ENCODE results near the gene FHOD1. TPM values are rescaled to one million over a fixed set of nuclear protein-coding genes. Genes with fewer than 3 reads are reported as not detected.
A peak's percentile ranks its signal among the peaks of the same experiment; 100 is the strongest.

FHOD1 gene
- total RNA-seq, 1 experiment from 2014 or later: 37.2 TPM

GRCh38 chr16:67226804-67227566 is 20.3 kb downstream of the FHOD1 start, which contains the start of gene TMEM208:
TMEM208 (plus strand) TSS chr16:67227130; CDS start chr16:67227219, 89 bp downstream.
- H3K9me3 Mint-ChIP-seq (ENCODE audit: low read depth, unreplicated experiment): no peaks in the 10 kb centered on the region
- TF ChIP-seq CTCF (IDR thresholded peaks at IDR 0.05; ENCODE audit: unreplicated experiment): no peak
- CTCF ChIA-PET: interaction anchor here (0.5 to 2.5 kb wide), 8 partner anchors 9 to 294 kb away, joined by 3 to 9 read pairs (median 4); partner anchors contain the start of genes ELMO3 and FHOD1
- intact Hi-C loops (cut with micrococcal nuclease; ENCODE audit: unreplicated experiment): loop anchor here (2.0 kb wide), 1 partner anchor 20 kb away; the partner anchor contains the start of gene FHOD1
- BruUV-seq (replicated peaks): no TSS peak
- DNase-seq: peak; percentile 99
- H3K27ac Mint-ChIP-seq (ENCODE audit: unreplicated experiment): peak within 1 kb of the TSS; percentile 99
- H3K4me3 Mint-ChIP-seq (ENCODE audit: low read depth, unreplicated experiment): peak within 1 kb of the TSS; percentile 99
- H3K27me3 Mint-ChIP-seq (ENCODE audit: unreplicated experiment): no peaks in the 10 kb centered on the region
- H3K36me3 Mint-ChIP-seq (ENCODE audit: insufficient read depth, unreplicated experiment): peaks cover 60% of the 10 kb centered on the region
- peaks cover 40% of the 10 kb centered on the region for H3K4me1 Mint-ChIP-seq (ENCODE audit: low read depth, unreplicated experiment)

GRCh38 chr16:67226295-67226803 is 20.9 kb downstream of the FHOD1 start:
- intact Hi-C loops (cut with micrococcal nuclease; ENCODE audit: unreplicated experiment): loop anchor here (2.0 kb wide), 1 partner anchor 20 kb away; the partner anchor contains the start of gene FHOD1
- peaks cover 55% of the 10 kb centered on the region for H3K36me3 Mint-ChIP-seq (ENCODE audit: insufficient read depth, unreplicated experiment)
- TF ChIP-seq CTCF (IDR thresholded peaks at IDR 0.05; ENCODE audit: unreplicated experiment): no peak
- peak overlapping the region; percentile 99 for H3K4me3 Mint-ChIP-seq (ENCODE audit: low read depth, unreplicated experiment)
- no peak for DNase-seq
- peaks cover 40% of the 10 kb centered on the region for H3K4me1 Mint-ChIP-seq (ENCODE audit: low read depth, unreplicated experiment)
- BruUV-seq (replicated peaks): TSS peak; percentile 17
- no peaks in the 10 kb centered on the region for H3K9me3 Mint-ChIP-seq (ENCODE audit: low read depth, unreplicated experiment)
- no peaks in the 10 kb centered on the region for H3K27me3 Mint-ChIP-seq (ENCODE audit: unreplicated experiment)
- peak overlapping the region; percentile 99 for H3K27ac Mint-ChIP-seq (ENCODE audit: unreplicated experiment)
- CTCF ChIA-PET: interaction anchor here (0.9 to 2.5 kb wide), 7 partner anchors 10 to 295 kb away, joined by 3 to 9 read pairs (median 4); partner anchors contain the start of genes ELMO3 and FHOD1

GRCh38 chr16:67223992-67224391 is 23.3 kb downstream of the FHOD1 start:
- CTCF ChIA-PET: no interaction called here
- no peaks in the 10 kb centered on the region for H3K9me3 Mint-ChIP-seq (ENCODE audit: low read depth, unreplicated experiment)
- H3K4me1 Mint-ChIP-seq (ENCODE audit: low read depth, unreplicated experiment): peaks cover 39% of the 10 kb centered on the region
- no peak for DNase-seq
- H3K27ac Mint-ChIP-seq (ENCODE audit: unreplicated experiment): no peak overlapping the region
- no peak for TF ChIP-seq CTCF (IDR thresholded peaks at IDR 0.05; ENCODE audit: unreplicated experiment)
- no peak overlapping the region for H3K4me3 Mint-ChIP-seq (ENCODE audit: low read depth, unreplicated experiment)
- intact Hi-C loops (cut with micrococcal nuclease; ENCODE audit: unreplicated experiment): no loop called here
- peaks cover 31% of the 10 kb centered on the region for H3K36me3 Mint-ChIP-seq (ENCODE audit: insufficient read depth, unreplicated experiment)
- no peaks in the 10 kb centered on the region for H3K27me3 Mint-ChIP-seq (ENCODE audit: unreplicated experiment)
- no TSS peak for BruUV-seq (replicated peaks)

GRCh38 chr16:67216612-67217490 is 30.4 kb downstream of the FHOD1 start:
- BruUV-seq (replicated peaks): no TSS peak
- Mint-ChIP-seq H3K4me1 (ENCODE audit: low read depth, unreplicated experiment) (no peaks in the 10 kb centered on the region), H3K27me3 (ENCODE audit: unreplicated experiment) (peaks cover 28% of the 10 kb centered on the region), H3K36me3 (ENCODE audit: insufficient read depth, unreplicated experiment) (no peaks in the 10 kb centered on the region), H3K27ac (ENCODE audit: unreplicated experiment) (no peak overlapping the region), H3K4me3 (ENCODE audit: low read depth, unreplicated experiment) (no peak overlapping the region), H3K9me3 (ENCODE audit: low read depth, unreplicated experiment) (no peaks in the 10 kb centered on the region)
- TF ChIP-seq CTCF (IDR thresholded peaks at IDR 0.05; ENCODE audit: unreplicated experiment): no peak
- CTCF ChIA-PET: no interaction called here
- intact Hi-C loops (cut with micrococcal nuclease; ENCODE audit: unreplicated experiment): no loop called here
- DNase-seq: no peak
